ENCODE results near the gene STARD13.
"Not testable (repeated sequence)": the region's sequence is repeated elsewhere in the genome, so short reads cannot be mapped to it uniquely, and the experiment has no call there.

STARD13 gene

DNA sequence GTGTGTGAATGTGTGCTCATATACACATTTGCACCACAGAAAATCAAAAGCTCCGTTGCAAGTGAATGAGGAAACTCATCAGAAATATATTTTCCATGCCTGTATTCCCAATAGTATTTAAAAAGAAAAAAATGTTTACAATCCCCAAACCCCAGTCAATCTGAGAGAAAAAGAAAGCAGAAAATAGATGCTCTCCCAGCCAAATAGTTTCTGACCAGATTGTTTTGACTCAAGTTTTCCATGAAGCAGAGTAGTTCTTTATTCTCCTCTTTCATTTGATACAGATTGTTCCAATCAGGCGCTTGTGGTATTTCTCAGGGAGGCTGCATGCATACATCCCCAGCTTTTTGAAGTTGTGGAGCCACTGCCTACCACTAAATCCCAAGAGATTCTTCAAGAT is 110.6 kb downstream of the STARD13 start:
- DNase-seq (ENCODE audit: low read depth in 2 of 2), result no peak

- DNase-seq (ENCODE audit: low read depth in 2 of 2), result no peak
Measured at GRCh38 chr13:33174491-33174890, 111.1 kb downstream of the STARD13 start.

GRCh38 chr13:33172911-33173310 is 112.6 kb downstream of the STARD13 start:
- DNase-seq (ENCODE audit: low read depth in 2 of 2), result no peak

- DNase-seq (ENCODE audit: low read depth in 2 of 2), result no peak
Measured at GRCh38 chr13:33172400-33172799, 113.2 kb downstream of the STARD13 start.

GRCh38 chr13:33169273-33169980 is 116.1 kb downstream of the STARD13 start:
- DNase-seq (ENCODE audit: low read depth in 2 of 2), result no peak

DNA sequence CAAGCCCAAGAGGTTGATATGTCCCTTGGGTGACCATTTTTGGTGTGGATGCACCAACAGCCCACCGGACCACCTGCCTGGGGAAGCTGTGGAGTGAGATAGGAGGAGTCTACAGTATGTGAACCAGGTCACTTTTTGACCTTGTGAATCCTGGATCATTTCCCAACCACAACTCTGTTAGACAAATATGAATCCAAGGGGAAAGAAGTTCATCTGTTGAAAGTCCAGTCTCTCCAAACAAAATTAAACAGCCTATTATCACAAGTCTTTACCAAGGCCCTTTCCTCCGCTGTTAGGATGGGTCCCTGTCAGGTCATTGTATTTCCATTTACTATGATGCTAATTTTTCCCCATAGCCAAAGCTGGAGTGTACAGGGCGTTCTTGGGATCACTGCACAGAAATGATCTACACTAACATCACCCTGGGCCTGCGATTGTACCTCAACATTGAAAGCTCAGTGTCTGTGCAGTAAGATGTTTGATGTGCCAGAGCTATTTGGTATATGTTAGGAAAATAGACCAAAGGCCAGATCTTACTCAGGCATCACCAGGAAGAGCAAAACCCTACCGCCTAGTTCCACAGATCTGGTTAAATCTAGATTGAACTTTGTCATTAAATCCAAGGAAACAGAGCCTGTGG is 117.1 kb downstream of the STARD13 start:
- no peak for DNase-seq (ENCODE audit: low read depth in 2 of 2)

GRCh38 chr13:33167491-33167890 is 118.1 kb downstream of the STARD13 start:
- no peak for DNase-seq (ENCODE audit: low read depth in 2 of 2)

DNA sequence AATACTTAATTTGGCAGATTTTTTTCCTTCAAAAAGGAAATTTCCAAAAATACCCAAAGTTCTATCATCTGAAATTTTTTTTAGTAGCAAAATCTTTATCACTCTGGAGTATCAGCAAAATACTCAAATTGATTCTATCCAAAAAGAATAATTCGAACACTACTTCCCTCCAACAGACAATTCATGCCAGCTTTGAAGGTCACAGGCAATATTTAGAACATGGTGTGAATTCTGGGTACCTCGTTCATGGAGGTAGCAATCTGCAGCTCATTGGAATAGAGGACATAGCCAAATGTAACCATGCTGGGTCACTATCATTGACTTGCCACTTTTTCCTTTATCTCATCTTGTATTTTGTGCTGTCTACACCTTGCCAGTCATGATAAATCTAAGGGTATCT is 119.8 kb downstream of the STARD13 start:
- DNase-seq (ENCODE audit: low read depth in 2 of 2), result no peak

DNA sequence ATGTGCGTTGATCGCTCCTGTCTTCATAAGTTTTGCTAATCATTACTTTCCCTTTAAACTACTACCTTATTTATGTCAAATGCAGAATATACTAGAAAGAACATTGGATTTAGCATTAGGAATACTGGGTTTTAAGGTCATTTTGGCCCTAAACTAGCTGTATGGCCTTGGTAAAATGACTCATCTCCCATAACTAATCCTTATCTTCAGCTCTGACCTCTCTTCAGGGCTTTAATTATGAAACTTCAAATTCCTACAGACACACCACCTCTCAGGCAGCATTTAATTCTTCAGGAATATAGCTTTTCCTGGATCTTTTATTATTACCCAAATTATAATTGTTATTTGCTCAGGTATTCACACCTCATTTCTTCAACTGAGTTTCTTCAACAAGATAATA is 121.2 kb downstream of the STARD13 start:
- DNase-seq (ENCODE audit: low read depth in 2 of 2), result no peak

DNA sequence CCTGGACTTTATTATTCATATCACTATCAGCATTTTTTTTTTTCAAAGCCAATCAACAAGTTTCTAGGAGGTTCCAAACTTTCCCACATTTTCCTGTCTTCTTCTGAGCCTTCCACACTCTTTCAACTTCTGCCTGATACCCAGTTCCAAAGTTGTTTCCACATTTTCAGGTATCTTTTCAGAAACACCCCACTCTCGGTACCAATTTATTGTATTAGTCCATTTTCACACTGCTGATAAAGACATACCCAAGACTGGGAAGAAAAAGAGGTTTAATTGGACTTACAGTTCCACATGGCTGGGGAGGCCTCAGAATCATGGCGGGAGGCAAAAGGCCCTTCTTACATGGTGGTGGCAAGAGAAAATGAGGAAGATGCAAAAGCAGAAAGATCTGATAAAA is 122.8 kb downstream of the STARD13 start:
- DNase-seq (ENCODE audit: low read depth in 2 of 2), result not testable (repeated sequence)

DNA sequence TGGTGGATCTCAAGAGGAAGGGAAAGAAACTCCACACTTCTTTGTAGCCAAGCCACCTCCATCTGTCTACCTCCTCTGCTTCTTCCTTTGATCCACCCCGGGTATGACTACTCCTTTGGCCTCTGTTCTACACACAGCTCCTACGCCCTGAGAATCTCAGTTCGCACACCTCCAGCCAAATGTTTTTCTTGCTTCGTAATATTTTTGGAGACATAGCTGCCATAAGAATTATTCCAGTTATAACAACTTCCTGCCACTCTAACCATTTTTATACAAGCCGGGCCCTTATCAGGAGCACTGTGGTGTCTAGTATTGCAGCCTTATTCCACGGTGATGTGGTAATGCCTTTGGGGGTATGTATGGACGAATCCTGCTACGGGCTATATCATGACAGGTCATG is 126.7 kb downstream of the STARD13 start:
- DNase-seq (ENCODE audit: low read depth in 2 of 2), result no peak

- DNase-seq (ENCODE audit: low read depth in 2 of 2), result no peak
Measured at GRCh38 chr13:33158271-33158670, 127.3 kb downstream of the STARD13 start.

GRCh38 chr13:33154911-33155310 is 130.6 kb downstream of the STARD13 start:
- no peak for DNase-seq (ENCODE audit: low read depth in 2 of 2)

DNA sequence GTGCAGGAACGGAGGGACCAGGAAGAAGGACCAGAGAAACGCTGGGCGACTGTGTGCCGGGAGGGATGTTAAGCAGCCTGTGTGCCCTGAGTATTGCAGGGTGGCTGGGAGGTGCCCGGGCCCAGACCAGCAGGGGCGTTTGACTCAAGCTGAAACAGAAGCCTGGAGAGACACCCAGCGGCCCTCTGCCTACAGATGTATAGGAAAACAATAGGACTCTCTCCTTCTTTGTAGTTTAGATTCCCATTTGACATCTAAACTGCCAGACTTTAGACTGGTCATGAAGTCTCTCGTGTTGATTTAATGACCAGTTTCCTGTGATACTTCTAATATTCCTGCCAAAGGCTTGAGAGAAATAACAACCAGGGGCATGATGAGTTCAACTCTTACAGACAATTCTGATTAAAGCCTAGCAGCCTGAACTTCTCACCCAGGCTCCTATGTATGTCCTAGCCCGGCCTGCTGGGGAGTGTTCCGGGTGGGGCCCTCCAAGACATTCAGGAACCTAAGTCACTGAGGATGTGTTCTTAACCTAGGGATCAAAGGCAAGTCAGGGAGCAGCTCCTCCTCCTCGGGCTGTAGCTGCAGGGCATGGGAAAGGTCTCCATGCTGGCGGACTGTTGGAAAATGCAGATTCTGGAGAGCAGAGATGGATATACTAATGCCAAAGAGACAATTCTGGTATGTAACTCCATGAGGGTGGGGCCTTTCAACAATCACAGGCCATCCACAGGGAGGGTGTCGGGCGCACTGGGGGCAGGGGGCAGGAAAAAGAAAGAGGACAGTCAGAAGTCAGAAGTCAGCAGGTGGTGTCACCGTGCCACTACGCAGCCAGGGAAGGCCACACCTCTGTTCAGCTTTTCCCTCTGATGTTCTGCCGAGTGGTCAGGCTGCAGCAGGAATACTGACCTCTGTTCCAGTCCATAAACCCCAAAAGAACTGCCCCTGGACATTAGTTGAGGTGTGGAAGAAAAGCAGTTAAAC is 131.8 kb downstream of the STARD13 start:
- no peak for DNase-seq (ENCODE audit: low read depth in 2 of 2)

GRCh38 chr13:33152389-33152788 is 133.2 kb downstream of the STARD13 start:
- no peak for DNase-seq (ENCODE audit: low read depth in 2 of 2)

DNA sequence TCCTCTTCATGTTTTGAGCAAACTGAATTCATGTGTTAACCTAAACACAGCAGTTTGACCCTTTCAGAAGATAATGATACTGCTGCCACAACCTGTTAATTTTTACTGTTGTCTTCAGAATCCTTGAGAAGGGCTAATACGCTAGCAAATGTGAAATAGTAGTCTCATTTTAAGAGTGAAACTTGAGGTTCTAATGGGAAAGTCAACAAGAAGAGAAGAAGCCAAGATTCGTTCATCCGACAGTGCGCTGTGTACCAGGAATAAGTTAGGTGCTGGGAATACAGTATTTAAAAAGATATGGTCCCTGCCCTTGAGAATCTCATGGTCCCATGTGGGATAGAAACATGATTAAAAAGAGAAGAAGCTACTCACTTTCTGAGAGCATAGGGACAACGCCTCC is 134.9 kb downstream of the STARD13 start:
- DNase-seq (ENCODE audit: low read depth in 2 of 2), result no peak

DNA sequence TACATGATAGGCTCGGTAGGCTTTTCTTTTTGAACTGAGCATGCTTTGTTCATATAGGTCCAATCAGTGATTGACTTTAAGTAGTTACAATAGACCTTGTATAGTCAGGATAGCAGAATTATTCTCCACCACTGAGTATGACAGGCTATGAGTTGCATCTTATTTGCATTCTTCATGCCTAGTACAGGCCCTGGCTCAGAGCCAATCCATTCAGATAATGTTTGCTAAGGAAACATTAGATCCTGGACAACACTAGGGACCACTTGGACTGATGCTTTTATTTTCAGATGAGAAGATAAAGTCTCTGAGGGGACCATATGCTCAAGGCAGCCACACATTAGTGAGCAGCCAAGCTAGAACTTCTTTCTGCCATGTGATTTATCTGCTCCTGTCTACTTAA is 135.4 kb downstream of the STARD13 start:
- no peak for DNase-seq (ENCODE audit: low read depth in 2 of 2)

DNA sequence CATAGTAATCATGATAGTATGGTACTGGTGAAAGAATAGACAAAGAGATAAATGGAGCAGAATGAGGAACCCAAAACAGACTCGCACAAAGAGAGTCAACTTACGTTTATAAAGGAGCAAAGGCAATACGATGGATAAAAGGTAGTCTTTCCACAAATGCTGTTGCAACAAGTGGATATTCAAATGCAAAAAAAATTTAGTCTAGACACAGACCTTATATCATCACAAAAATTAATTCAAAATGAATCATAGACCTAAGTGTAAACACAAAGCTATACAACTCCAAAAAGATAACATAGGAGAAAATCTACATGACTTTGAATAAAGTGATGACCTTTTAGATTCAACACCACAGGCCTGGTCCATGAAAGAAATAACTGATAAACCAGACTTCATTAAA is 137.7 kb downstream of the STARD13 start:
- no peak for DNase-seq (ENCODE audit: low read depth in 2 of 2)

DNA sequence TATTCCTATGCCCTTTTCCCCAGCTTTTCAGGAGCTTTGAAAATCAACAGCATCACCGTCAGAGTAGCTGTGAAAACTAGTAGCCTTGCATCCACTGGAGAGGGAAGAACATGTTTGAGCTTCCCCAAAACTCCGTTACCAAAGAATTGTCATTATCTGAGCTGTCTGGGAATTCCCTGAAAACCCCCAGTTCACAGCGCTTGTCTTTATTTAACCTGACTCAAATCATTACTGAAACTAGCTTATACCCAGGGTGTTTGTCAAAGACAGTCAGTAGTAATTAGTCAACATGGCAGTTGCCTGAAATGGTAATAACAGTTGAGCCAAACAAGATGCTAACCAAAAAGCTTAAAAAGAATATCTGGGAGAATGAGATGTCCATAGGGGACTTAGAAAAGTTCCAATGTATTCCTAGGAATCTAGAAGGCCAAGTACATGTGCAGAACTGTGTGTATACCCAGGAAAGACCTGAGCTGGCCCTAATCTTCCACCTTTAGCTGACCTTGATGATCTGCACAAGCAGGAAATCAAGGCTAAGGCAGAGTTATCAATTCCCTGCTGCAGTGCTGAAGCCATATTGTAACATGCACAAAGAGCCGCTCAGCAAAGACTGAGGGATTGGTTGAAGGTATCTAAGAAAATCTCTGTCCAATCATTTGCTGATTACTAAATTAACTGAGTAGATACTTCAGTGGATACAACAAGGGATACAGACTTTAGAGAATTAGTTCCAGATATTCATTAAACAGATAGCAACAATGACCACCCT is 138.5 kb downstream of the STARD13 start:
- no peak for DNase-seq (ENCODE audit: low read depth in 2 of 2)

GRCh38 chr13:33145667-33146066 is 139.9 kb downstream of the STARD13 start:
- no peak for DNase-seq (ENCODE audit: low read depth in 2 of 2)

- DNase-seq (ENCODE audit: low read depth in 2 of 2), result no peak
Measured at GRCh38 chr13:33144358-33144784, 141.2 kb downstream of the STARD13 start.

Data from stimulated activated CD8-positive, alpha-beta memory T cell treated with anti-CD3 and anti-CD28 coated beads, Interleukin-7, amount 100 ng/mL, for 1 hour (primary cell).